Measurements from ENCODE around the gene ORC3.

Gene ORC3

GRCh38 chr6:87551799-87552198, 38.1 kb upstream of the ORC3 start:
- H3K27ac ChIP-seq: no peak overlapping the region
- no peak for DNase-seq (ENCODE audit: low spot score)
- CTCF ChIA-PET: no interaction called here
- POLR2A ChIA-PET (ENCODE audit: low non-redundant PET): no interaction called here
- TF ChIP-seq CTCF (conservative IDR thresholded peaks at IDR 0.05; ENCODE audit: low read depth): no peak

- CTCF ChIA-PET: no interaction called here
Observed at GRCh38 chr6:87553159-87553765, 36.7 kb upstream of the ORC3 start.

GRCh38 chr6:87555506-87555905, 34.4 kb upstream of the ORC3 start:
- DNase-seq (ENCODE audit: low spot score): no peak
- POLR2A ChIA-PET (ENCODE audit: low non-redundant PET): no interaction called here
- H3K27ac ChIP-seq: no peak overlapping the region
- CTCF ChIA-PET: no interaction called here
- no peak for TF ChIP-seq CTCF (conservative IDR thresholded peaks at IDR 0.05; ENCODE audit: low read depth)

More at GRCh38 chr6:87553159-87553765, 36.7 kb upstream of the ORC3 start:
- no peak for TF ChIP-seq CTCF (conservative IDR thresholded peaks at IDR 0.05; ENCODE audit: low read depth)
- H3K27ac ChIP-seq: no peak overlapping the region
- POLR2A ChIA-PET (ENCODE audit: low non-redundant PET): no interaction called here
- DNase-seq (ENCODE audit: low spot score): no peak

- no peak for TF ChIP-seq CTCF (conservative IDR thresholded peaks at IDR 0.05; ENCODE audit: low read depth)
- no peak overlapping the region for H3K27ac ChIP-seq
- CTCF ChIA-PET: no interaction called here
- no peak for DNase-seq (ENCODE audit: low spot score)
- POLR2A ChIA-PET (ENCODE audit: low non-redundant PET): no interaction called here
Observed at GRCh38 chr6:87558446-87558845, 31.5 kb upstream of the ORC3 start.

- DNase-seq (ENCODE audit: low spot score): no peak
- CTCF ChIA-PET: no interaction called here
Observed at GRCh38 chr6:87561017-87561416, 28.9 kb upstream of the ORC3 start.

GRCh38 chr6:87572021-87572420, 17.9 kb upstream of the ORC3 start:
- ChIA-PET POLR2A (ENCODE audit: low non-redundant PET) (no interaction called here), CTCF (interaction anchor here (0.6 kb wide), 1 partner anchor 184 kb away, joined by 3 read pairs; no protein-coding TSS in a partner anchor)
- no peak for DNase-seq (ENCODE audit: low spot score)
- TF ChIP-seq CTCF (conservative IDR thresholded peaks at IDR 0.05; ENCODE audit: low read depth): no peak
- H3K27ac ChIP-seq: no peak overlapping the region

More at GRCh38 chr6:87561017-87561416, 28.9 kb upstream of the ORC3 start:
- no peak overlapping the region for H3K27ac ChIP-seq
- POLR2A ChIA-PET (ENCODE audit: low non-redundant PET): no interaction called here
- TF ChIP-seq CTCF (conservative IDR thresholded peaks at IDR 0.05; ENCODE audit: low read depth): no peak

Measured in RWPE1 (cell line).